GM18951 (cell line): ENCODE results near the gene LRMDA.

Source experiments
- POLR2A ChIP-seq: IDR thresholded peaks from 4 replicates; pipeline ENCODE4 v1.6.1; 2011; ENCODE audit warnings: mild to moderate bottlenecking; ENCODE audit not compliant: insufficient read length, insufficient read depth; ENCODE audit errors: extremely low read depth
- in situ Hi-C: fragments of 300-500 bp; cut with MboI; formaldehyde crosslinking; loops from one replicate; pipeline ENCODE4 v1.12.0; 2022; ENCODE audit warnings: low sequenced_read_pairs, mixed read lengths, inconsistent platforms; ENCODE audit not compliant: unreplicated experiment

Gene LRMDA

DNA sequence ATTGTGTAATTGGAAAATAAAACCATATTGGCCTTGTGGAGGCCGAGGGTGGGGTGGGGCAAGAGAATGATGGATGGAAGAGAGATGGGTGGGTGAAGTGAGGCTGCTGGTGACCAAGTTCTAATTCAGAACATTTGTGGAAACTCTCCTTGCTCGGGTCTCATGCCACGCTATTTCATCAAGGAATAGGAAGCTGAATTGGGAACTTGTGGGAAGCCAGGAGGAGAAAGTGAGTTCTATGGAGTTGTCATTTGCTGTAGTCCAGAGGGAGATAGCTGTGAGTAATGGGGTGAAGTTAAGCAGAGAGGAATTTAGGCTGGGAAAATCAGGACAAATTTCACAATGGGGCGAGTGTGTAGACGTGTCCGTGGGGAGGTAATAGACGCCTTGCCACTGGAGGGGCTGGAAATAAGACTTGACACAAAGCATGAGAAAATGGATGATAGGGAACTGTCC is 339.2 kb downstream of the LRMDA start:
- in situ Hi-C loops: no loop called here

DNA sequence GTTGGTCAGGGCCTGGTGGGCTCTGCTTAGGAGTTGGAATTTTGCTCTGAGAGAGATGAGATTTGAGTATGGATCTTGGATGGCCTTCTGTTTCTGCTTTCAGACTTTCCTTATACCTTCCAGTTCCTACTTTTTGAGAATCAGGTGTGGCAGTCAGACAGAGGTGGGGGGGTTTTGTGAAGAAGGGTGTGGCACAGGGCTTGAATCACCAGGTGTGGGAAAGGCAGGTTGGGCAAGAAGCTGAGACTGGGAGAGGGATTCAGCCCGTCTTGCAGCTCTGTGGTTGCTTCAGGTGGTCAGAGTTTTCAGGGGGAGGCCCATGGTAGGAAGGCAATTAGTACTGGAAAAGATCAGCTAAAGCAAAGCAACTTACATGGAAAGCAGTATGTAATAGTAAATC is 340.2 kb downstream of the LRMDA start:
- in situ Hi-C loops: no loop called here
- no peak for TF ChIP-seq POLR2A

More for the DNA sequence above, 339.2 kb downstream of the LRMDA start:
- no peak for TF ChIP-seq POLR2A

DNA sequence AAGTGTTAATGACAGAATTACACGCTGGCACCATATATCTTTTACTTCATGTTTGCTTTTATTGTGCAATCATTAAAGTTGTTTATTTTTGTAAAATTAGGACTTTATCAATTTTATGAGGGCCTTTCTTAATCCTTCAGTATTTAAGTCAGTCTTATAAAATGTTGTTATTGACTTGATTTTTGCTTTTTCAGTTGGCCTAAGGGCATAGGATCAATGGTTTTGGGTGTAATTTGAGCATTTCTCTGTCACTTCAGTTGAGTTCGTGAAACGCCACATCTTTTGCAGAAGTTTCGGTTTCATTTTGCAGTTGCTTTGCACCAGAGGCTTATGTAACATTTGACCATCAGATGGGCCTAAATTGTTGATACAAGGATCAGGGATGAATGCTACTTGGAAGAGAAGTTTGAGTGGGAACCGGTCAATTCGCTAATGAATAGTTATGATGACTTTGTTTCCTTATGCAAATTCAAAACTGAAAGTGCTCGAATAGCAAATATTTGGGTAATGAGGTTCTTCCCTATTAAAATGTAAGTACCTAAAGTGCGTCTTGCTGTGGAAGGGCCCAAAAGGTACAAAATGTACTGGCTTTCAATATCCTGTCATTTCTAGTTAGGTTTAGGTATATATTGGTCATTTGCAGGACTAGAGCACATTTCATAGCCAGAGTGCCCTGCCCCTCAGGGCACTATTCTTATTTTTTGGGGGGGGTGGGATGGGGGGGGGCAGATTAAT is 340.9 kb downstream of the LRMDA start:
- in situ Hi-C loops: no loop called here

DNA sequence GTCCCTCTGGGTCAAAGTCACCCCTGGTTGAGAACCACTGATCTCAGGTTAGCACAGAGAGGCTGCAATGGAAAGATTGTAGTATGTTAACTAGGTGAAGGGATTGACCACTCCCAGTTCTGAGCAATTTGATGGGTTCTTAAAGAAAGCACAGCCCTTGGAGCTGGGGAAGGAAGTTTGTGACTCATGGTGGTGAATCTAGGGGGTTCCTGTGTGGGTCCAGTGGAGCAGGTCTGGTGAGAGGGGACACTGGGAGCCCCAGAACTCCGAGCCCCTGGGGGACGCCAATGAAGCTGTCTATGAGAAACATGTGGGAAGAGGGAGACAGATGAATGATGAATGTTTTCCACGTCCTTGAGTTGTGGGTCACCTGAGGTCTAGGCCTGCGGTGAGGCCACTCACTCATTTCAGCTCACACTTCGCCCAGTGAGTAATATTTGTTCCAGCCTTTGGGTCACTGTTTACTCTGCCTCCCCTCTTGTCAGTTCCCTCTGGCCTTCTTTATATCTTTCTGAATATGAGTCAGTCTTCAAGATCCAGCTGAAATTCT is 341.9 kb downstream of the LRMDA start:
- no peak for TF ChIP-seq POLR2A
- in situ Hi-C loops: no loop called here

More for the DNA sequence above, 340.9 kb downstream of the LRMDA start:
- no peak for TF ChIP-seq POLR2A

DNA sequence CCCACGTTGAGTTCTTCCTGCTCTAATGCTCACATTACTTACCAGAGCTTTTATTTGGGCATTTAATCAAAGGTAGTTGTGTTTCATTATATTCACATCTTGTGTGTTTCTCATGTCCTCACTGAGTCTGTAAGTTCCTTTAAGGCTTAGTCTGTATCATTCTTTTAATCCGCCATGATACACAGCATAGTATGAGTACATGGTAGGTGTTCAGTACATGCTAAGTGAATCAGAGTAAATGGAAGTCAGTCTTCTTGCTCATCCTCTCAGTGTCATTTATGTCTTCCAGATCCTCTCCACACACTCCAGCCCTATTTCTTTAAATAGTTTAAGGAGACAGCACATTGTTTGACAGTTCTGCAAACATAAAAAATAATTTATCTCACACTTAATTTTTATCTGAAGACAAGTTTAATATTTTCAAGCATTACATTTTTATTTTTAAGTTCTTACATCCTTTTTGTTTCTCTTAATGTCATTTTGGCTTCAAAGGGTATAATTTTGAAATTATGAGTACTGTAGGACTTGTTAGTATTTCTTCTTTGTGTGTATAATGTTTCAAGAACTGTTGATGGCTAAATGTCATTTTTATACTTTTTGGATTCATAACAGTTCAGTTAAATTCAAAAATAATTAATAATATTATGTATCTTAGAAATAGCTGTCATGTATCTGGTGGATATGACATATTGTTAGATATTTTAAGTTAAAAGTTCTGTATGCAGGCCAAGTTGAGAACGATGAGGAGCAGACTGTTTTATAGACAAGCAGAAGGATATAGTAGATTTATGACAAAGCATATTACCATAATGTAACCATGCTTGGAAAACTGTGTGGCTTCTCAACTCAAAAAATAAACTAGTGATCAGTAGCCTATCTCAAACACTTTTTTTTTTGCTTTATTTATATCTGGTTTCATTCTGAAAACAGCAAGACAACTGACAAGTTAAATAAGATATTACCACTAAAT is 342.7 kb downstream of the LRMDA start:
- in situ Hi-C loops: no loop called here
- TF ChIP-seq POLR2A: no peak

DNA sequence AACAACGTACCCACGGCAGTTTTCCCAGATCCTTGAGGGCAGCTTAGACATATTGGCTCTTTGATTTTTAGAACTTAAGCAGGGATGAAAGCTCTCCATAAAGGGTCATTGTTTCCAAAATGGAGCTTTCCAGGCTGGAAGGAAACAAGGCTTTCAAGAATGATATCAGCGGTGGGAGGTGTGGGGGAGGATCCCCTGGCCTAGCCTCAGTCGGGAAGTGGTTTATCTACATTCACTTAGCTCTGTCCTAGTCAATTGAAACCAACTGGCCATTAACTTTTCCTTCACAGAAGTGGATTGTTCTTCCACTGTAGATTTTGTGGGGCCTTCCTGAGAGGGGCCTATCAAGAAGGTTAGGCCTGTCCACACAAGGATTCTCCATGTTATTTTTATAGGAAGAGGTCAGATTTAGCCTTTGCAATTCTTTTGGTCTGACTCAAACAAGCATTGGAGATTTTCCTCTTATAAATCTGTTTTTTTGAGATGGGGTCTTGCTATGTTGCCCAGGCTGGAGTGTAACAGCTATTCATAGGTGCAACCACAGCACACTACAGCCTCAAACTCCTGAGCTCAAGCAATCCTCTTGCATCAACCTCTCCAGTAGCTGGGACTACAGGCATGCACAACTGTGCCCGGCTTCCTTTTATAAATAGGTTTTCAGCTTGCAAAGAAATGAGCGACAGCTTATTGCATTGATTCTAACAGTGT is 343.5 kb downstream of the LRMDA start:
- in situ Hi-C loops: no loop called here
- no peak for TF ChIP-seq POLR2A

DNA sequence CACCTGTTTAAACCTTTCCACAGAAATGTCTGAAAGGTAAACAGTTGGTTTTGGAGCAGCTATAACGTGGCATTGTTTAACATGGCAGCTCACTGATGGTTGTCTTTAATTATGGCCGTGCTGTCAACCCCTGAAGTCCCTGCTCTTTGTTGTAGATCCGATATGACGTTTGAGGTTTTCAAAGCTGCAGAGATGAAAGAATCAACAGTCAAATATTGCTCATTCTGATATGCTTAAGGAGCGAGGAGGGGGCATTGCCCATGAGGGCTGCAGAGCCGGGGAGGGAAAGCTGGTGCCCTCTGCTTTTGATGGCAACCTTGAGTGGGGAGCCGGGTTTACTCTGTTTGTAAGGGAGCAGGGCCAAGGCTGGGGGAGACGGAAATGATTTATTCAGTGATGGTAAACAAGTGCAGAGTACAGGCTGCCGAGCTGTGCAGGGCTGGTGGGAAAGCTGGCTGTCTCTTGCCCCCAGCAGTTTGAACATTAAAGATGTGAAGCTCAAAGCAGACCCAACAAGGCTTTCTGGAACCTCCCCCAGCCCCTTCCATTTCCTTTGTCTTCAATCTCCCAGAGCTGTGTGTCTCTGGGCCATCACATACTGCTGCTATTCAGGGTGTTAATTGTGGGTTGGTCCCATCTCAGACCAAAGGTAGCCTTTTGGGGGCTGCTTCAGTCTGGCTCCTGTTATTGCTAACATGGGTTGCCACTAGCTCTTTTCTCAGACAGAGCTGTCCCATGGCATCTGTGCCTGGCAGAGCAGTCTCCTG is 345.5 kb downstream of the LRMDA start:
- in situ Hi-C loops: no loop called here
- TF ChIP-seq POLR2A: no peak

DNA sequence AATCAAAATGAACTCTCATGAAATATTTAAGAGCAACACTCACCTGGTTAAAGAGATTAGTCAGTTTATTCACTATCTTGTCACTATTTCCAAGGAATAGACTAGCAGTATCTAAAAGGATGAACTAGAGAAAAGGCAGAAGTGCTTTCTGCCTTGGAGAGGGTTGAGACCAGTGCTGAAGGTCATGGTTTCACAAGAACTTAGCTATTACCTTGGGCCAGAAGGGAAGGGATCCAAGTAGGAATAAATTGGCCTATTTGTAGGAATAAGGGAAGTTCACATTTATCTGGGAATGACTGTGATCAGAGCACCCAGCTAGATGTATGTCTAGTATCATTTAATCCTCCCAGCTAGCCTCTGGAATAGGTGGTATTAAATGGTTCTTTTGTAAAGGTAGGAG is 347.2 kb downstream of the LRMDA start:
- no peak for TF ChIP-seq POLR2A
- in situ Hi-C loops: no loop called here

DNA sequence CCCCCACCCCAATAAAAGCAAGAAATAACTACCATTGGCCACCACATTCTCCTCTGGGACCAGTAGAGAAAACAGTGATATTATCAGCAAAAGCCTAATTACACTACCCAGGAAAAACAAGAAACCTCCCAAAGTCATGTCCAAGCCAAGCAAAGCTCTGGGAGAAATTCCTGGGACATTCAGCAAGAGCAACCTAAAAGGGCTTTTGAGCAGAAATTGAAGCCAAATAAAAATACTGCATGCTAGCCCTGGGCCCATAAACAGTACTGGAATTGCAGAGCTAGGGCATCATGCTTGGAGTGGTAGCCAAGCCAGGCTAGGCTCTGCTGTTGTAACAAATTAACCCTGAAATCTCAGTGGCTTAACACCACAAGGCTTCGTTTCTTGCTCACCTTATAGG is 347.9 kb downstream of the LRMDA start:
- no peak for TF ChIP-seq POLR2A
- in situ Hi-C loops: no loop called here

DNA sequence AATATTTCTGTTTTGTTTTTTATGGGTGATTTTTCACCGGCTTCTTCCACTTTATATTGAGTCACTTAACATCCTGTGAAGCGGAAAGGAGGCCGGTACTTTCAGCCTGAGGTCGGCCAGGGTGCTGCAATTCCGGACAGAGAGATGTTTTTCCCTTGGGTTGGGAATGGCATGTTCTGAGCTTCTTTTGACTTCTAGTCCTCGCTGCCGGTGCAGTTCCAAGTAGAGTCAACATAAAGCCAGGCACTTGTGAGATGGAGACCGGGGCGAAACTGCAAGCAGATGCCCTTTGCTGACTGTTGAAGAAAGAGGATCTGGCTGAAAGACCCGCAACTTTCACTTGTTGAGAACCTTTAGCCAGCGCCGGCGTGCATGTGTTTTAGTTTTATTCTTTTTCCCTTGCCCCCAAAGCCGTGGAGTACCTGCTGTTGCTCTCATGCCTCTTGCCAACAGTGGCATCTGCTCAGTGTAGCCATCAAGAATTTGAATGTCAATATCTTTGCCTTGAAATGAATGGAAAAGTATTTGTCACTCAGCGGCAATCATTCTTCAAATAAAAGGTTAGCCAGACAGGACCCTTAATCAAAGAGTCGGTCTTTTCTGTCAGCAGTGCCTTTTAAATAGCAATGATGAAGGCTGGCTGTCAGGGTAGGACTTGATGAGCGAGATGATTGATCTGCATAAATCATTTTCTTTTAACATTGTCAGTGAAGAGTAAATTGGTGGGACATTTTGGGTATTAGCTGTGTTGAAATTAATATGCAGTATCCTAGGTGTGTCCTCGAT is 351.2 kb downstream of the LRMDA start:
- no peak for TF ChIP-seq POLR2A
- in situ Hi-C loops: no loop called here

DNA sequence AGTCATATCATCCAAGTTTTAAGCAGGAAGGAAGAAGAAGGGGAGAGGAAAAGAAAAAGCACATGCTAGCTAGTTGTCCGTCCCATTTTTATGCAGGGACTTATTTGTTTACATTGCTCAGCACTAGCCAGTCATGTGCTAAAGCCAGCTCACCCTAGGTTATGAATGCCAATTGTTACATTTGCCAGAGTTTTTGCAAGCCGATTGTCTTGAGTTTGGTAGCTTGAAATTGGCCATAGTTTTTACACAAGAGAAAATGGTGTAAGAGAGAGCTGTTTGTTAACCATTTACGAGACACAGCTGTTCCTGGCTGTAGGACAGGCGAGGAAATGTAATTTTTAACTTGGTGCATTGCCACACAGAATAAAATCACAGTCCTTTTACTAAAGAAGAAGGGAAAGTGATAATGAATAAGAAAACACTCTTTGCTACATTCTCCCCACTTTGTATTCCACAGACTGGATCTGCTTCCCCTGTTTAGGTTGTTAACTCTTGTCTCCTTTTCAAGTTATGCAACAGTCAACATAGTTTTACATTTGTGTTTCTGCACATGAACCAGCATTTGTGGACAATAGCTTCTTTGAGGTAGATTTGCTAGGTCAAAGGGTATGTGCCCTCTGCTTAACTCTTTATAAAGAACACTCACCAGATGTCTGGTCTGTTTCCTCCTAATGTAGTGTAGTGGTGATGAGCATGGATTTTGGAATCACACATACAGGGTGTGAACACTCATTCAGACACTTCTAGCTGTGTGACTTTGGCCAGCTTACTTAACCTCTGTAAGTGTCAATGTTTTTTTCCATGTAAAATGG is 357.2 kb downstream of the LRMDA start:
- in situ Hi-C loops: no loop called here
- no peak for TF ChIP-seq POLR2A
